Aorta (tissue), 5 donors: ENCODE results near the gene ASPRV1. TPM values are rescaled to one million over a fixed set of nuclear protein-coding genes. Genes with fewer than 3 reads are reported as not detected.

Experiments
- ATAC-seq: fragments of 200-7000 bp; cut with Tn5 transposase; one replicate; pipeline ENCODE4 v1.9.1; 2022; ENCODE audit warnings: moderate library complexity; ENCODE audit not compliant: low FRiP score
- DNase-seq, 2 donors: peaks; one replicate each; pipeline ENCODE4 v3.0.0-alpha.2; 2020
- H3K27ac ChIP-seq, 2 donors: one replicate each; pipeline ENCODE4 v1.5.1; 2013; ENCODE audit warnings: low read length in 2 of 2, mild to moderate bottlenecking in 2 of 2, moderate library complexity in 2 of 2, control low read depth in 1 of 2, inconsistent platforms in 1 of 2, low read depth in 1 of 2
- H3K27me3 ChIP-seq, 2 donors: one replicate each; pipeline ENCODE4 v1.6.1; 2013; ENCODE audit warnings: control low read depth in 1 of 2, low read length in 1 of 2, mild to moderate bottlenecking in 1 of 2, moderate library complexity in 1 of 2; ENCODE audit not compliant: insufficient read depth in 2 of 2, control insufficient read depth in 1 of 2
- H3K36me3 ChIP-seq, 2 donors: one replicate each; pipeline ENCODE4 v1.6.1; 2013; ENCODE audit warnings: control low read depth in 1 of 2, low read length in 1 of 2, mild to moderate bottlenecking in 1 of 2; ENCODE audit not compliant: insufficient read depth in 2 of 2, control insufficient read depth in 1 of 2
- H3K4me1 ChIP-seq, 2 donors: one replicate each; pipeline ENCODE4 v1.6.1; 2013; ENCODE audit warnings: low read length in 2 of 2, control low read depth in 1 of 2, mild to moderate bottlenecking in 1 of 2, moderate library complexity in 1 of 2; ENCODE audit not compliant: insufficient read depth in 2 of 2, control insufficient read depth in 1 of 2
- H3K4me3 ChIP-seq, 2 donors: one replicate each; pipeline ENCODE4 v1.5.1; 2013; ENCODE audit warnings: low read length in 2 of 2, control low read depth in 1 of 2, mild to moderate bottlenecking in 1 of 2
- H3K9me3 ChIP-seq: one replicate; pipeline ENCODE4 v1.6.1; 2013; ENCODE audit warnings: mild to moderate bottlenecking, low read length; ENCODE audit not compliant: control insufficient read depth
- WGBS, 2 donors: extraction: QIAGEN DNeasy Blood & Tissue Kit; methylation state at CpG; one replicate each; pipeline ENCODE4 v1.1.7; 2013; 5-methylcytosine and 5-hydroxymethylcytosine counted together
- intact Hi-C, 2 donors: fragments of 100-400 bp; cut with DNase I; formaldehyde crosslinking; loops; one replicate each; pipeline versions ENCODE4 v1.14.2 to v1.15.0; 2022
- polyA plus RNA-seq, 2 donors: library from polyadenylated mRNA; stranded (reverse); fragments of 200-250 nt; gene quantifications; one replicate each; pipeline ENCODE4 v1.2.3, GENCODE V29; 2013
- total RNA-seq, 2 donors: library from RNA; stranded (reverse); fragmentation: NEBNext Ultra II Directional; extraction: Animal tissue kit (Norgen Biotek cat#: 25700); gene quantifications; one replicate each; pipeline ENCODE4 v1.2.1, GENCODE V29; 2021
- donor health status: healthy with polysubstance abuse.
- donor health status: Bipolar disorder and iron deficiency.
- donor health status: DM: no; HTN: no; CAD: no.
- donor health status: DM: no; HTN: no; CAD: no.
- donor health status: DM: yes; HTN: yes; CAD: no.

The ASPRV1 gene
- total and polyA plus RNA-seq, 4 donors = 1.1 to 3.4 (median 2.0) TPM

DNA sequence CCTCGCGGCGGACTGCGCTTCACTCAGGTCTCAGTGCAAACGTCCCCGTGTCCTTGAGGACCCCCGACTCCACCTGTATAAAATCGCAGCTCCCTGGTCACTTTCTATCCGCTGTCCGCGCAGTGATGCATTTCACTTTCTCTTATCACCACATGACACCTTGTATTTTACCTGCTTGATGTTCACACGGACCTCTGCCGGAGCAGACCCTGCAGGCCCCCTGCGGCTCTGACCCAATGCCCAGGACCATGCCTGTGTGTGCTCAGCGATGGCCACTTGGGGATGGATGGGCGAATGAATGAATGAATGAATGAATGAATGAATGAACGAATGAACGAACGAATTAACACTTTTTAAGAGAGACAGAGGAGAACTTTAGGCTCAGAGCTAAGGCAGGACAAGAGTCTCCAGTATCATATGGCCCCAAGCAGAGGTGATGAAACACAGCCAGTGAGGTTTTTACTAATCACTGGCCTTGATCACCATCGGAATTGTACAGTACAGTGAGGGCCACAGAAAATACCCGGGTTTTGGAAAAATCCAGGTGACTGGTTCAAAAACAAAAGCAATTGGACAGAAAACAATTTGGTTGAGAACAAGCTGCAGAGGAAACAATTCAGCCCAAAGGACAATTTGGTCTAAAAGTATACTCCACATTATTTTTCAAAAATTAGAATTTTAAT is 12.3 kb downstream of the ASPRV1 start:
- Histone ChIP-seq H3K27me3 (no peaks in the 10 kb centered on the region), H3K4me1 (no peaks in the 10 kb centered on the region), H3K9me3 (no peaks in the 10 kb centered on the region), H3K36me3 (no peaks in the 10 kb centered on the region), H3K4me3 (no peak overlapping the region), H3K27ac (no peak overlapping the region)
- DNase-seq = no peak
- ATAC-seq = no peak
- intact Hi-C loops = no loop called here
- 67 to 80% methylated on average over 21 of the region's 21 CpGs for WGBS, 2 donors

DNA sequence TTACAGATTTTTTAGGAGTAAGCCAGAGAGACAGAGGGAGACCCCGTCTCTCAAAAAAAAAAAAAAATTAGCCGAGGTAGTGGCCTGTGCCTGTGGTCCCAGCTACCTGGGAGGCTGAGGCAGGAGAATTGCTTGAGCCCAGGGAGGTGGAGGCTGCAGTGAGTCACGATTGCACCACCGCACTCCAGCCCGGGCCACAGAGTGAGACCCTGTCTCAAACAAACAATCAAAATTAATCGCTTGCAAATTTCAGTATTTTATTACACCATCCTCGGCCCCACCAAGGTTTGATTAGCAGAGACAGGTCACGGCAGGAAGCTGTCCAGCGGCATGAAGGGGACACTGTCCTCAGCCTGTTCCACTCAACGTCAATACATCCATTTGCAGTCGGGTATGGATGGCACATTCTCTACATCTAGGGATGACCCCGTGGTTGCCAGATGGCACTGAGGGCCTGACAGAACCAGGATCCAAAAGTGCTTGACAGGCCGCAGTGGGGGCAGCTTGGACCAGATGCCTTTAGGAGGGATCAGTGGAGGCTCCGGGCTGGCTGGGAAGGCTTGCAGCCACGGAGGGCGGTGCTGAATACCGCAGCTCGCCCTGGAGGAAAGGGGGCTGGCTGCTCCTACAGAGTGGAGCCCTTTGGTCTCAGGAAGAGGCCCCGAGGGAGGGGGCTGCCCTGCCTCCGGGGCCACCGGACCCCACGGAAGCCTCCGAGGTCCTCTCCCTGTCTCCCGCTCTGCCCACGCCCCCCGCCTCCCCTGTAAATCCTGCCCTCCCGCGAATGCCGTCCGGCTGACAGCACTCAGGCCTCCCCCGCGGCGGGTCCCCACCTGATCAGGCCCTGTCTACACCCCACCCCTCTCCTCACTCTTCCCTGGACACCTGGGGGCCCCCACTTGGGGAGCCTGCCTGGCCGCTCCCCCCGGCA is 13.1 kb downstream of the ASPRV1 start:
- WGBS, 2 donors = 44 to 52% methylated on average over 30 to 35 of the region's 35 CpGs

DNA sequence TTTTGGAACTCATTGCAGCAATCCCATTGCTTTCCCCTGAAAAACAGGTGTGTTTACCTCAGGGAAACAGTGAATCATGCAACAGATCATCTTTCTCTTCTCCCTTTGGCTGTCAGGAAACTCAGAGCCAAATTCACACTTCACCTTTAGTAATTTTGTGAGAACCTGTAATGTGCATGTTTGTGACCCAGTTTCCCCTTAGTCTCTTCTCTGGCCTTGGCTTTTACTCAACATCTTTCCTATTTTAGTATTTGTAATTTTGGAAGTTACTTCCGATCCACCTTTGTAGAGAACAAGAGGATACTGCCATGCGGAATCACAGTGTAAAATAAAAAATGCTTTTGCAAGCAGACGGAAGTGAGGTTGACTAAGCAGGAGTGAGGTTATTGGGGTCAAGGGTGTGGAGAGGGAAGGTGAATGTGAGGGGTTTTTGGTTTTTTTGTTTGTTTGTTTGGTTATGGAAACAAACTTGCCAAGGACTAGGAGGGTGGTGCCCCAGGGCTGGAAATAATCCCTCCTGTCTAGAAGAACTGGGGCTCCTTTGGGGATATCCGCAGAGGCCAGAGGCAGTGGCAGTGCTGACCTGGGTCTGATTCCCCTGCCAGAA is 14.0 kb downstream of the ASPRV1 start:
- Histone ChIP-seq H3K27ac (no peak overlapping the region), H3K4me1 (no peaks in the 10 kb centered on the region)
- intact Hi-C loops = no loop called here

More for the DNA sequence above, 13.1 kb downstream of the ASPRV1 start:
- no peaks in the 10 kb centered on the region for H3K27me3 ChIP-seq
- intact Hi-C loops = no loop called here
- no peaks in the 10 kb centered on the region for H3K9me3 ChIP-seq
- H3K36me3 ChIP-seq = no peaks in the 10 kb centered on the region
- DNase-seq (no peak), ATAC-seq (peak; percentile 45)
- H3K4me1 ChIP-seq = no peaks in the 10 kb centered on the region
- no peak overlapping the region for H3K4me3 ChIP-seq
- no peak overlapping the region for H3K27ac ChIP-seq

DNA sequence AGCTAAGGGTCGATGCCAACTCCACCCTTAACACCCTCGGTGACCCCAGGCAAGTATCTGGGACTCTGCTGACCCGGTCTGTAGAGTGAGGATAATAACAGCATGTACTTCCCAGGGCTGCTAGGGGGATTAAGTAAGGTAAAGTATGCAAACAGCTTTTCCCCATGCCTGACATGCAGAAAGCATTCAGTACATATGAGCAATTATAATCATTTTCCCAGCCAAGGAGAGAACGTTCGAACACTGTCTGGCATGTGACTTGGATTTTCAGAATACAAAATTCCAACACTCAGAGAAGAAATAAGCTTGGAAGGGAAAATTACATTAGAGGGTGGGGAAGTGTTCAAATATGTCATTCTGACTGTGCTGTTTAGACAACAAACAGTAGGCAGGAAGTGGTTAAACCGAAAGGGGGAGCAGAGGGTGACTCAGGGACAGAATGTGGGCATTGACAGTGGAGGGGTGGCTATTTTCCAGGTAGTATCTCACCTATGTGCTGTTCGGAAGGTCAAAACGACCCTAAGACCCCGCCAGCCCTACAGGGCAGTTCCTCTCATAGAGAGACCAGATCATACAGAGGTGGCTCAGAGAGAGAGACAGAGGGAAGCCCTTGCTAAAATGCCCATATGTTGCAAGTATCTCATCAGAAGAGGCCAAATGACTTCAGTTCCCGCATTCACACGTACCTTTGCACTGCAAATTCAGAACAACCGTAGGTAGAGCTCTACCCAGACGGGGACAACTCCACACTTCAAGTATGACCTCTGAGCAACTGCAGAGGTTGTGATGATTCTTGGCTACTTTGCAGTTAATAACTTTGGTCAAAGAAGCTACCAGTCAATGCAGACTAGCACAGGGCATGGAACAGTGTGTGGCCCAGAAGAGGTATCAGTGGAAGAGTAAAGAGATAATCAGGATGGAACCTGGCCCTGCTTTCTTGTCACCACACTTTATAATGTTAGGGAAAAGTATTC is 14.8 kb downstream of the ASPRV1 start:
- DNase-seq (no peak), ATAC-seq (peak; percentile 26)
- intact Hi-C loops = no loop called here
- H3K9me3 ChIP-seq = no peaks in the 10 kb centered on the region
- H3K4me3 ChIP-seq = no peak overlapping the region
- H3K4me1 ChIP-seq = no peaks in the 10 kb centered on the region
- H3K27ac ChIP-seq = no peak overlapping the region
- WGBS, 2 donors = 72 to 78% methylated on average over 13 of the region's 13 CpGs
- H3K36me3 ChIP-seq = no peaks in the 10 kb centered on the region
- H3K27me3 ChIP-seq = no peaks in the 10 kb centered on the region

More for the DNA sequence above, 14.0 kb downstream of the ASPRV1 start:
- DNase-seq = no peak
- Histone ChIP-seq H3K36me3 (no peaks in the 10 kb centered on the region), H3K4me3 (no peak overlapping the region), H3K27me3 (no peaks in the 10 kb centered on the region), H3K9me3 (no peaks in the 10 kb centered on the region)
- WGBS, 2 donors = 93 to 96% methylated on average over 4 of the region's 4 CpGs
- no peak for ATAC-seq

DNA sequence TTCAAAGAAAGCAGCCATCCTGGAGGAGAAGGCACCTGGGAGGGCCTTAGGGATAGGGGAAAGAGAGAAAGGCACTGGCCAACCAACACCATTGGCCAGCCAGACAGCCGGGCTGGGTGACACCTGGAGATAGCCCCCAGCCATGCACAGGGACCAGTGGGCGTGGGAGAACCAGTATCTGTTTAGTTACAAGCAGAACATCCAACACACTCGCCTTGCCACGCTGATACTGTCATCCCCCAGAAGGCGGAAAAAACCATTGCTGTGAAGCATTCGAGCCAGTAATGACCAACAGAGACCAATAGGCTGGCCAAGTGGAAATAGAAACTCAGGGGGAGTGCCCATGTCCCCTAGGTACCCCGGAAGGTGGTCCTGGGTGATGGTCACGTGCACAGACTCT is 15.5 kb downstream of the ASPRV1 start:
- intact Hi-C loops = no loop called here
- Histone ChIP-seq H3K27me3 (no peaks in the 10 kb centered on the region), H3K4me3 (no peak overlapping the region), H3K27ac (no peak overlapping the region), H3K9me3 (no peaks in the 10 kb centered on the region), H3K36me3 (no peaks in the 10 kb centered on the region), H3K4me1 (no peaks in the 10 kb centered on the region)
- 88 to 90% methylated on average over 8 of the region's 8 CpGs for WGBS, 2 donors
- DNase-seq (no peak), ATAC-seq (no peak)

DNA sequence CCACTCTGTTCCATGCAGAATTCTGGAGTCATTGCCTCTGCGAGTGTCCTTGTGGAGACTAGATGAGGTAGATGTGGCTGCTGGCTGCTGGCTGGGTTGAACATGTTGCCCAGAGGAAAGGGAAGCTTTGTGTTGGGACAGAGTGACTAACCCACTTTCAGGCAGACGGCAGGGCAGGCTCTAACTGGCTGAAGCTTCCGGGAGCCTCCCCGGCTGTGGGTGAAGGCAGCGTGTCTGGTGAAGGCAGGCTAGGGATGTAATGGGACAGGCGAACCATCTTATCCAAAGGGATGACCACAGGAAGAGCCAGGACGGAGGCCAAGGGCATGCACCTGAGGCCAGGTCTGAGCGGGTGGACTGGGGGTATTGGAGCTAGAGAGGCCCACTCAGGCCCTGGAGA is 16.0 kb downstream of the ASPRV1 start:
- DNase-seq (peak in 1 of 2 donors; percentile 66), ATAC-seq (peak; percentile 17)
- H3K36me3 ChIP-seq = no peaks in the 10 kb centered on the region
- no peaks in the 10 kb centered on the region for H3K27me3 ChIP-seq
- H3K4me1 ChIP-seq = no peaks in the 10 kb centered on the region
- no peak overlapping the region for H3K4me3 ChIP-seq
- H3K27ac ChIP-seq = no peak overlapping the region
- no peaks in the 10 kb centered on the region for H3K9me3 ChIP-seq
- intact Hi-C loops = no loop called here
- 94 to 96% methylated on average over 8 of the region's 8 CpGs for WGBS, 2 donors

DNA sequence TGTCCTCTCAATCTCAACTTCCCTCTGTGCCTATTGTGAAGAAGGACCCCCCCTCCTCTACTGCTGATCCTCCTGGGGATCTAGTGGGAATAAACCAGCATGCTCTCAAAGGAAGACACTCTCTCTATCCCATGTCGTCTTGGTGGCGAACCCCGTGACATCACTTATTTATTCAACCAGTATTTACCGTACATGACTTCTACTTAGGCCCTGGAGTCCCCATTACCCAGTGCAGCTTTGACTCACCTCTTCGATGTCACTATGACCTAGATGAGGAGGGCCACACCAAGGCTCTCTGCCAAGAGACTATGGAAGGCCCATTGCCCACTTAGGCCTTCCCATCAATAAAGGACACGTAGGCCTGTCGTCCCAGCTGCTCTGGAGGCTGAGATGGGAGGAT is 16.7 kb downstream of the ASPRV1 start:
- Histone ChIP-seq H3K4me3 (no peak overlapping the region), H3K9me3 (no peaks in the 10 kb centered on the region), H3K4me1 (no peaks in the 10 kb centered on the region), H3K27ac (no peak overlapping the region), H3K36me3 (peaks cover 0 to under 1% of the 10 kb centered on the region in 2 donors), H3K27me3 (no peaks in the 10 kb centered on the region)
- intact Hi-C loops = no loop called here
- DNase-seq (no peak), ATAC-seq (no peak)
- 95% methylated on average over 7 of the region's 7 CpGs for WGBS, 2 donors
